Liver (tissue), 9 donors: ENCODE data around the gene ERICH4. TPM values are rescaled to one million over a fixed set of nuclear protein-coding genes. Genes with fewer than 3 reads are reported as not detected.

Experiments
- DNase-seq: peaks from one replicate; pipeline ENCODE4 v3.0.0-alpha.2; 2017; ENCODE audit warnings: low spot score
- H3K27ac ChIP-seq, 2 donors: one replicate each; pipeline ENCODE4 v1.7.0; 2013; ENCODE audit warnings: inconsistent platforms in 2 of 2, low read length in 2 of 2, control low read depth in 1 of 2, low read depth in 1 of 2, mild to moderate bottlenecking in 1 of 2
- H3K27me3 ChIP-seq, 4 donors: one replicate each; pipeline versions ENCODE4 v1.6.1 to v1.7.0; 2013; ENCODE audit warnings: low read length in 3 of 4, inconsistent platforms in 1 of 4, mild to moderate bottlenecking in 1 of 4, moderate library complexity in 1 of 4; ENCODE audit not compliant: control insufficient read depth in 4 of 4, insufficient read depth in 4 of 4
- H3K36me3 ChIP-seq, 4 donors: one replicate each; pipeline versions ENCODE4 v1.6.1 to v1.7.0; 2013; ENCODE audit warnings: low read length in 3 of 4, mild to moderate bottlenecking in 3 of 4, low read depth in 1 of 4, moderate library complexity in 1 of 4; ENCODE audit not compliant: control insufficient read depth in 4 of 4, insufficient read depth in 3 of 4
- H3K4me1 ChIP-seq, 4 donors: one replicate each; pipeline versions ENCODE4 v1.6.1 to v1.7.0; 2013; ENCODE audit warnings: low read length in 3 of 4, mild to moderate bottlenecking in 3 of 4, moderate library complexity in 1 of 4; ENCODE audit not compliant: control insufficient read depth in 4 of 4, insufficient read depth in 4 of 4
- H3K4me3 ChIP-seq, 3 donors: one replicate each; pipeline versions ENCODE4 v1.6.1 to v1.7.0; 2013; ENCODE audit warnings: low read length in 3 of 3, control low read depth in 1 of 3, low read depth in 1 of 3, mild to moderate bottlenecking in 1 of 3
- H3K9ac ChIP-seq, 2 donors: one replicate each; pipeline ENCODE4 v1.7.0; 2013; ENCODE audit warnings: low read length in 2 of 2, mild to moderate bottlenecking in 2 of 2, moderate library complexity in 2 of 2, control low read depth in 1 of 2, low read depth in 1 of 2
- H3K9me3 ChIP-seq, 4 donors: one replicate each; pipeline versions ENCODE4 v1.6.1 to v1.7.0; 2013; ENCODE audit warnings: low read length in 3 of 4; ENCODE audit not compliant: control insufficient read depth in 4 of 4
- EGR1 ChIP-seq, 2 donors: IDR thresholded peaks; 2 replicates each; pipeline ENCODE4 v1.6.1; 2016 to 2018; ENCODE audit warnings: antibody characterized with exemption in 2 of 2, low read depth in 2 of 2
- FOXA1 ChIP-seq: IDR thresholded peaks from 2 replicates; pipeline ENCODE4 v1.6.1; 2016; ENCODE audit warnings: antibody characterized with exemption
- FOXA2 ChIP-seq: IDR thresholded peaks from 2 replicates; pipeline ENCODE4 v1.6.1; 2016; ENCODE audit warnings: antibody characterized with exemption
- GABPA ChIP-seq, 2 donors: IDR thresholded peaks in 1 of 2; conservative IDR thresholded peaks in 1 of 2; 2 replicates each; pipeline ENCODE4 v1.6.1; 2016; ENCODE audit warnings: antibody characterized with exemption in 2 of 2, mild to moderate bottlenecking in 1 of 2, moderate library complexity in 1 of 2
- HNF4A ChIP-seq, 2 donors: conservative IDR thresholded peaks; 2 replicates each; pipeline ENCODE4 v1.6.1; 2016; ENCODE audit warnings: antibody characterized with exemption in 2 of 2, mild to moderate bottlenecking in 2 of 2
- HNF4G ChIP-seq: IDR thresholded peaks from 2 replicates; pipeline ENCODE4 v1.6.1; 2016; ENCODE audit warnings: antibody characterized with exemption
- JUND ChIP-seq, 2 donors: IDR thresholded peaks; 2 replicates each; pipeline ENCODE4 v1.6.1; 2016; ENCODE audit warnings: antibody characterized with exemption in 2 of 2
- NR2F2 ChIP-seq: IDR thresholded peaks from 2 replicates; pipeline ENCODE4 v1.6.1; 2016; ENCODE audit warnings: antibody characterized with exemption
- RAD21 ChIP-seq, 2 donors: IDR thresholded peaks; 2 replicates each; pipeline ENCODE4 v1.6.1; 2016; ENCODE audit warnings: antibody characterized with exemption in 2 of 2, mild to moderate bottlenecking in 2 of 2
- RXRA ChIP-seq, 2 donors: IDR thresholded peaks; 2 replicates each; pipeline ENCODE4 v1.6.1; 2017 to 2018; ENCODE audit warnings: antibody characterized with exemption in 2 of 2, mild to moderate bottlenecking in 1 of 2
- SP1 ChIP-seq: IDR thresholded peaks from 2 replicates; pipeline ENCODE4 v1.6.1; 2018; ENCODE audit warnings: antibody characterized with exemption, mild to moderate bottlenecking
- TAF1 ChIP-seq: conservative IDR thresholded peaks from 2 replicates; pipeline ENCODE4 v1.6.1; 2016; ENCODE audit warnings: antibody characterized with exemption, mild to moderate bottlenecking
- YY1 ChIP-seq: IDR thresholded peaks from 2 replicates; pipeline ENCODE4 v1.6.1; 2016; ENCODE audit warnings: antibody characterized with exemption, mild to moderate bottlenecking
- WGBS: extraction: QIAGEN DNeasy Blood & Tissue Kit; methylation state at CpG from one replicate; pipeline ENCODE4 v1.1.7; 2013; 5-methylcytosine and 5-hydroxymethylcytosine counted together
- polyA plus RNA-seq, 2 donors: library from polyadenylated mRNA; stranded (reverse) in 1 of 2; unstranded in 1 of 2; fragments of 200-250 nt in 1 of 2; fragments of >200 nt in 1 of 2; fragmentation: Nextera tagmentation in 1 of 2; extraction: Ambion mirVana in 1 of 2; gene quantifications; one replicate each; pipeline versions ENCODE4 v1.2.1 to v1.2.3, GENCODE V29; 2013 to 2015
- total RNA-seq, 2 donors: library from RNA; depleted of rRNA; stranded (reverse); fragments of >200 nt; gene quantifications; one replicate each; pipeline ENCODE4 v1.2.3, GENCODE V29; 2014
- TF ChIP-seq, protein P1 (sequence below): IDR thresholded peaks from 2 replicates; pipeline ENCODE4 v1.6.1; 2016; ENCODE audit warnings: antibody characterized with exemption
- TF ChIP-seq, protein P2 (sequence below): IDR thresholded peaks from 2 replicates; pipeline ENCODE4 v1.6.1; 2016; ENCODE audit warnings: antibody characterized with exemption, mild to moderate bottlenecking
- TF ChIP-seq, protein P3 (sequence below): IDR thresholded peaks from 2 replicates; pipeline ENCODE4 v1.6.1; 2016; ENCODE audit warnings: antibody characterized with exemption
- TF ChIP-seq, protein P4 (sequence below): IDR thresholded peaks from 2 replicates; pipeline ENCODE4 v1.6.1; 2016; ENCODE audit warnings: antibody characterized with exemption
- TF ChIP-seq, protein P5 (sequence below): fragments of 150-350 bp; IDR thresholded peaks from 2 replicates; pipeline ENCODE4 v1.5.1; 2017; ENCODE audit warnings: improper control_type of control experiment, low read depth, low read length; ENCODE audit not compliant: missing input control
- donor health status: healthy.
- donor health status: healthy.
- donor health status: healthy.
- donor health status: healthy.
- donor health status: healthy.

Gene ERICH4
- total and polyA plus RNA-seq, 4 donors, result not detected

DNA sequence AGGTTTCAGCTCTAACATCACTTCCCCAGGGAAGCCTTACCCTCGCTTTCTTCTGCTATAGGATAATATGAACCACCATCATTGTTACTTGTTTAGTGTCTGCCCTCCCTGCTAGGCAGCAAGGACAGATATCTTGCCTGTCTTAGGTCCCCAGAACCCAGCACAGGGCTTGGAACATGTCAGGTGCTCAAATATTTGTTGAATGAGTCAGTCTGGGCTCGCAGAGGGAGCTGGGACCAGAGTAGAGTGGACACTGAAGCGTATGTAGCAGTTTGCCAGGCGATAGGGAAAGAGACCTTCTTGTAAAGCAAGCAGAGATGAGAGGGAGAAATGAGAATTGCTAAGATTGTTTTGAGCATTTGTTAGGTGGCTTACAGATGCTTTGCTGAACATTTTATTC is 33.7 kb upstream of the ERICH4 start:
- Histone ChIP-seq H3K4me3 (no peak overlapping the region), H3K36me3 (peaks cover 5 to 24% (median 11%) of the 10 kb centered on the region in 4 donors), H3K9ac (no peak overlapping the region), H3K9me3 (no peaks in the 10 kb centered on the region), H3K4me1 (peaks cover 9 to 17% (median 11%) of the 10 kb centered on the region in 4 donors), H3K27ac (peak overlapping the region in 1 of 2 donors; percentile 64), H3K27me3 (no peaks in the 10 kb centered on the region)
- 40% methylated on average over 4 of the region's 4 CpGs for WGBS
- TF ChIP-seq, protein P1, sequence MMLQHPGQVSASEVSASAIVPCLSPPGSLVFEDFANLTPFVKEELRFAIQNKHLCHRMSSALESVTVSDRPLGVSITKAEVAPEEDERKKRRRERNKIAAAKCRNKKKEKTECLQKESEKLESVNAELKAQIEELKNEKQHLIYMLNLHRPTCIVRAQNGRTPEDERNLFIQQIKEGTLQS, result peak; percentile 74
- TF ChIP-seq RAD21 (IDR thresholded peaks at IDR 0.05) (no peak), FOXA2 (no peak), NR2F2 (no peak), EGR1 (IDR thresholded peaks at IDR 0.05; ENCODE audit: low read depth in 2 of 2) (no peak), RXRA (IDR thresholded peaks at IDR 0.05) (no peak), GABPA (IDR thresholded peaks at IDR 0.05 in 1 of 2, conservative IDR thresholded peaks at IDR 0.05 in 1 of 2) (no peak), JUND (IDR thresholded peaks at IDR 0.05) (peak; percentile 96 to 99), HNF4A (conservative IDR thresholded peaks at IDR 0.05) (peak in 1 of 2 donors; percentile 9), TAF1 (no peak), FOXA1 (no peak), SP1 (peak; percentile 11), YY1 (no peak), HNF4G (no peak)
- TF ChIP-seq, protein P2, sequence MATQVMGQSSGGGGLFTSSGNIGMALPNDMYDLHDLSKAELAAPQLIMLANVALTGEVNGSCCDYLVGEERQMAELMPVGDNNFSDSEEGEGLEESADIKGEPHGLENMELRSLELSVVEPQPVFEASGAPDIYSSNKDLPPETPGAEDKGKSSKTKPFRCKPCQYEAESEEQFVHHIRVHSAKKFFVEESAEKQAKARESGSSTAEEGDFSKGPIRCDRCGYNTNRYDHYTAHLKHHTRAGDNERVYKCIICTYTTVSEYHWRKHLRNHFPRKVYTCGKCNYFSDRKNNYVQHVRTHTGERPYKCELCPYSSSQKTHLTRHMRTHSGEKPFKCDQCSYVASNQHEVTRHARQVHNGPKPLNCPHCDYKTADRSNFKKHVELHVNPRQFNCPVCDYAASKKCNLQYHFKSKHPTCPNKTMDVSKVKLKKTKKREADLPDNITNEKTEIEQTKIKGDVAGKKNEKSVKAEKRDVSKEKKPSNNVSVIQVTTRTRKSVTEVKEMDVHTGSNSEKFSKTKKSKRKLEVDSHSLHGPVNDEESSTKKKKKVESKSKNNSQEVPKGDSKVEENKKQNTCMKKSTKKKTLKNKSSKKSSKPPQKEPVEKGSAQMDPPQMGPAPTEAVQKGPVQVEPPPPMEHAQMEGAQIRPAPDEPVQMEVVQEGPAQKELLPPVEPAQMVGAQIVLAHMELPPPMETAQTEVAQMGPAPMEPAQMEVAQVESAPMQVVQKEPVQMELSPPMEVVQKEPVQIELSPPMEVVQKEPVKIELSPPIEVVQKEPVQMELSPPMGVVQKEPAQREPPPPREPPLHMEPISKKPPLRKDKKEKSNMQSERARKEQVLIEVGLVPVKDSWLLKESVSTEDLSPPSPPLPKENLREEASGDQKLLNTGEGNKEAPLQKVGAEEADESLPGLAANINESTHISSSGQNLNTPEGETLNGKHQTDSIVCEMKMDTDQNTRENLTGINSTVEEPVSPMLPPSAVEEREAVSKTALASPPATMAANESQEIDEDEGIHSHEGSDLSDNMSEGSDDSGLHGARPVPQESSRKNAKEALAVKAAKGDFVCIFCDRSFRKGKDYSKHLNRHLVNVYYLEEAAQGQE, result no peak
- TF ChIP-seq, protein P3, sequence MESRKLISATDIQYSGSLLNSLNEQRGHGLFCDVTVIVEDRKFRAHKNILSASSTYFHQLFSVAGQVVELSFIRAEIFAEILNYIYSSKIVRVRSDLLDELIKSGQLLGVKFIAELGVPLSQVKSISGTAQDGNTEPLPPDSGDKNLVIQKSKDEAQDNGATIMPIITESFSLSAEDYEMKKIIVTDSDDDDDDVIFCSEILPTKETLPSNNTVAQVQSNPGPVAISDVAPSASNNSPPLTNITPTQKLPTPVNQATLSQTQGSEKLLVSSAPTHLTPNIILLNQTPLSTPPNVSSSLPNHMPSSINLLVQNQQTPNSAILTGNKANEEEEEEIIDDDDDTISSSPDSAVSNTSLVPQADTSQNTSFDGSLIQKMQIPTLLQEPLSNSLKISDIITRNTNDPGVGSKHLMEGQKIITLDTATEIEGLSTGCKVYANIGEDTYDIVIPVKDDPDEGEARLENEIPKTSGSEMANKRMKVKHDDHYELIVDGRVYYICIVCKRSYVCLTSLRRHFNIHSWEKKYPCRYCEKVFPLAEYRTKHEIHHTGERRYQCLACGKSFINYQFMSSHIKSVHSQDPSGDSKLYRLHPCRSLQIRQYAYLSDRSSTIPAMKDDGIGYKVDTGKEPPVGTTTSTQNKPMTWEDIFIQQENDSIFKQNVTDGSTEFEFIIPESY, result no peak
- TF ChIP-seq, protein P4, sequence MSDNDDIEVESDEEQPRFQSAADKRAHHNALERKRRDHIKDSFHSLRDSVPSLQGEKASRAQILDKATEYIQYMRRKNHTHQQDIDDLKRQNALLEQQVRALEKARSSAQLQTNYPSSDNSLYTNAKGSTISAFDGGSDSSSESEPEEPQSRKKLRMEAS, result no peak
- TF ChIP-seq, protein P5, sequence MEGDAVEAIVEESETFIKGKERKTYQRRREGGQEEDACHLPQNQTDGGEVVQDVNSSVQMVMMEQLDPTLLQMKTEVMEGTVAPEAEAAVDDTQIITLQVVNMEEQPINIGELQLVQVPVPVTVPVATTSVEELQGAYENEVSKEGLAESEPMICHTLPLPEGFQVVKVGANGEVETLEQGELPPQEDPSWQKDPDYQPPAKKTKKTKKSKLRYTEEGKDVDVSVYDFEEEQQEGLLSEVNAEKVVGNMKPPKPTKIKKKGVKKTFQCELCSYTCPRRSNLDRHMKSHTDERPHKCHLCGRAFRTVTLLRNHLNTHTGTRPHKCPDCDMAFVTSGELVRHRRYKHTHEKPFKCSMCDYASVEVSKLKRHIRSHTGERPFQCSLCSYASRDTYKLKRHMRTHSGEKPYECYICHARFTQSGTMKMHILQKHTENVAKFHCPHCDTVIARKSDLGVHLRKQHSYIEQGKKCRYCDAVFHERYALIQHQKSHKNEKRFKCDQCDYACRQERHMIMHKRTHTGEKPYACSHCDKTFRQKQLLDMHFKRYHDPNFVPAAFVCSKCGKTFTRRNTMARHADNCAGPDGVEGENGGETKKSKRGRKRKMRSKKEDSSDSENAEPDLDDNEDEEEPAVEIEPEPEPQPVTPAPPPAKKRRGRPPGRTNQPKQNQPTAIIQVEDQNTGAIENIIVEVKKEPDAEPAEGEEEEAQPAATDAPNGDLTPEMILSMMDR, result no peak
- DNase-seq, result no peak
